HEK293 (cell line): ENCODE results near the gene GRM6.

Source experiments
- GLI2 ChIP-seq: fragments of 450-650 bp; formaldehyde crosslinking; IDR thresholded peaks from 2 replicates; pipeline ENCODE4; 2017; ENCODE audit warnings: missing biosample characterization, missing genetic modification characterization, low read depth, borderline replicate concordance
- KLF10 ChIP-seq: fragments of 450-650 bp; IDR thresholded peaks from 2 replicates; pipeline ENCODE4 v1.5.1; 2018; ENCODE audit warnings: missing biosample characterization, mild to moderate bottlenecking, missing genetic modification characterization
- KLF16 ChIP-seq: fragments of 450-650 bp; formaldehyde crosslinking; IDR thresholded peaks from 2 replicates; pipeline ENCODE4 v1.5.1; 2017; ENCODE audit warnings: missing biosample characterization, missing genetic modification characterization
- ZNF274 ChIP-seq, 2 experiments: fragments of 200-500 bp in 1 of 2; fragments of 450-650 bp in 1 of 2; sonication (Bioruptor generic) in 1 of 2; formaldehyde crosslinking in 1 of 2; IDR thresholded peaks; 2 replicates each; pipeline versions ENCODE4 v1.5.1 to v1.6.1; 2014 to 2016; ENCODE audit warnings: borderline replicate concordance in 1 of 2, inconsistent platforms in 1 of 2, low read length in 1 of 2, missing biosample characterization in 1 of 2, missing genetic modification characterization in 1 of 2
- ZNF302 ChIP-seq: fragments of 450-650 bp; formaldehyde crosslinking; IDR thresholded peaks from 2 replicates; pipeline ENCODE4 v1.5.1; 2016; ENCODE audit warnings: missing biosample characterization, missing genetic modification characterization, low read depth
- ZNF629 ChIP-seq: fragments of 450-650 bp; formaldehyde crosslinking; IDR thresholded peaks from 2 replicates; pipeline ENCODE4 v1.5.1; 2017; ENCODE audit warnings: missing biosample characterization, missing genetic modification characterization
- ZNF701 ChIP-seq: fragments of 450-650 bp; formaldehyde crosslinking; IDR thresholded peaks from 2 replicates; pipeline ENCODE4 v1.5.1; 2016; ENCODE audit warnings: missing biosample characterization, missing genetic modification characterization
- TF ChIP-seq, protein P1 (sequence below): fragments of 450-650 bp; formaldehyde crosslinking; IDR thresholded peaks from 2 replicates; pipeline ENCODE4 v1.5.1; 2016; ENCODE audit warnings: missing biosample characterization, missing genetic modification characterization
- TF ChIP-seq, protein P2 (sequence below): fragments of 450-650 bp; formaldehyde crosslinking; IDR thresholded peaks from 2 replicates; pipeline ENCODE4 v1.5.1; 2016; ENCODE audit warnings: missing biosample characterization, missing genetic modification characterization, borderline replicate concordance

DNA sequence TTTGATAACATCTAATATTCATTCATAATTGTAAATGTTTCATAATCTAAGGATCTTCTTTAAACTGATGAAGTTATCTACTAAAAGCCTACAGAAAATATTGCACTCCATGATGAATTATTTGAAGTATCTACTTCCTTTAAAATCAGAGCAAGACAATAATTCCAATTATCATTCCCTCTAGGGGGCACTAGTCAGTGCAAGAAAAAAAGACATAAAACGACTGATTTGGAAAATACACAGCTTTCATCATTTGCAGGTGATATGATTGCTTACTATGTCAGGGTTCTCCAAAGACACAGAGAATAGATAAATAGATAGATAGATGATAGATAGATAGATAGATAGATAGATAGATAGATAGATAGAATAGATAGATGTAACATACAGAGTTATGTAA, 13.5 kb upstream of the GRM6 start:
- TF ChIP-seq, protein P1, sequence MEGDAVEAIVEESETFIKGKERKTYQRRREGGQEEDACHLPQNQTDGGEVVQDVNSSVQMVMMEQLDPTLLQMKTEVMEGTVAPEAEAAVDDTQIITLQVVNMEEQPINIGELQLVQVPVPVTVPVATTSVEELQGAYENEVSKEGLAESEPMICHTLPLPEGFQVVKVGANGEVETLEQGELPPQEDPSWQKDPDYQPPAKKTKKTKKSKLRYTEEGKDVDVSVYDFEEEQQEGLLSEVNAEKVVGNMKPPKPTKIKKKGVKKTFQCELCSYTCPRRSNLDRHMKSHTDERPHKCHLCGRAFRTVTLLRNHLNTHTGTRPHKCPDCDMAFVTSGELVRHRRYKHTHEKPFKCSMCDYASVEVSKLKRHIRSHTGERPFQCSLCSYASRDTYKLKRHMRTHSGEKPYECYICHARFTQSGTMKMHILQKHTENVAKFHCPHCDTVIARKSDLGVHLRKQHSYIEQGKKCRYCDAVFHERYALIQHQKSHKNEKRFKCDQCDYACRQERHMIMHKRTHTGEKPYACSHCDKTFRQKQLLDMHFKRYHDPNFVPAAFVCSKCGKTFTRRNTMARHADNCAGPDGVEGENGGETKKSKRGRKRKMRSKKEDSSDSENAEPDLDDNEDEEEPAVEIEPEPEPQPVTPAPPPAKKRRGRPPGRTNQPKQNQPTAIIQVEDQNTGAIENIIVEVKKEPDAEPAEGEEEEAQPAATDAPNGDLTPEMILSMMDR, result no peak
- no peak for TF ChIP-seq GLI2 (tag by site-specific recombination)
- TF ChIP-seq KLF10 (tag by site-specific recombination), result no peak
- TF ChIP-seq, protein P2, sequence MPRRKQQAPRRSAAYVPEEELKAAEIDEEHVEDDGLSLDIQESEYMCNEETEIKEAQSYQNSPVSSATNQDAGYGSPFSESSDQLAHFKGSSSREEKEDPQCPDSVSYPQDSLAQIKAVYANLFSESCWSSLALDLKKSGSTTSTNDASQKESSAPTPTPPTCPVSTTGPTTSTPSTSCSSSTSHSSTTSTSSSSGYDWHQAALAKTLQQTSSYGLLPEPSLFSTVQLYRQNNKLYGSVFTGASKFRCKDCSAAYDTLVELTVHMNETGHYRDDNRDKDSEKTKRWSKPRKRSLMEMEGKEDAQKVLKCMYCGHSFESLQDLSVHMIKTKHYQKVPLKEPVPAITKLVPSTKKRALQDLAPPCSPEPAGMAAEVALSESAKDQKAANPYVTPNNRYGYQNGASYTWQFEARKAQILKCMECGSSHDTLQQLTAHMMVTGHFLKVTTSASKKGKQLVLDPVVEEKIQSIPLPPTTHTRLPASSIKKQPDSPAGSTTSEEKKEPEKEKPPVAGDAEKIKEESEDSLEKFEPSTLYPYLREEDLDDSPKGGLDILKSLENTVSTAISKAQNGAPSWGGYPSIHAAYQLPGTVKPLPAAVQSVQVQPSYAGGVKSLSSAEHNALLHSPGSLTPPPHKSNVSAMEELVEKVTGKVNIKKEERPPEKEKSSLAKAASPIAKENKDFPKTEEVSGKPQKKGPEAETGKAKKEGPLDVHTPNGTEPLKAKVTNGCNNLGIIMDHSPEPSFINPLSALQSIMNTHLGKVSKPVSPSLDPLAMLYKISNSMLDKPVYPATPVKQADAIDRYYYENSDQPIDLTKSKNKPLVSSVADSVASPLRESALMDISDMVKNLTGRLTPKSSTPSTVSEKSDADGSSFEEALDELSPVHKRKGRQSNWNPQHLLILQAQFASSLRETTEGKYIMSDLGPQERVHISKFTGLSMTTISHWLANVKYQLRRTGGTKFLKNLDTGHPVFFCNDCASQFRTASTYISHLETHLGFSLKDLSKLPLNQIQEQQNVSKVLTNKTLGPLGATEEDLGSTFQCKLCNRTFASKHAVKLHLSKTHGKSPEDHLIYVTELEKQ (tag by site-specific recombination), result no peak
- TF ChIP-seq ZNF629 (tag by site-specific recombination), result no peak
- no peak for TF ChIP-seq KLF16 (tag by site-specific recombination)
- no peak for TF ChIP-seq ZNF701
- TF ChIP-seq ZNF302, result no peak
- TF ChIP-seq ZNF274 (IDR thresholded peaks at IDR 0.05; ENCODE audit: low read length), result no peak
- no peak for TF ChIP-seq ZNF274 (tag by site-specific recombination; IDR thresholded peaks at IDR 0.05; ENCODE audit: borderline replicate concordance)
